Measurements from ENCODE around the gene CTNND2.
A peak's percentile ranks its signal among the peaks of the same experiment; 100 is the strongest.

The CTNND2 gene

DNA sequence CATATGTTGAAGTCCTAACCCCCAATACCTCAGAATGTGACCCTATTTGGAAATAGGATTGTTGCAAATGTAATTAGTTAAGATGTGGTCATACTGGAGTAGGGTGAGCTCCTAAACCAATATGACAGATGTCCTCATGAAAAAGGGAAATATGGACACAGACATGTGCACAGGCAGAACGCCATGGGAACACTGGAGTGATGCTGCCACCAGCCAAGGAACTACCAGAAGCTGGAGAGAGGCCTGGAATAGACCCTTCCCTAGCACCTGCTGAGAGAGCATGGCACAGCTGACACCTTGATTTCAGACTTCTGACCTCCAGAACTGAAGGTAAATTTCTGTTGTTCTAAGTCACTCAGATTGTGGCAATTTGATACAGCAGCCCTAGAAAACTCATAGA is 110.8 kb downstream of the CTNND2 start:
- TF ChIP-seq, protein P1, sequence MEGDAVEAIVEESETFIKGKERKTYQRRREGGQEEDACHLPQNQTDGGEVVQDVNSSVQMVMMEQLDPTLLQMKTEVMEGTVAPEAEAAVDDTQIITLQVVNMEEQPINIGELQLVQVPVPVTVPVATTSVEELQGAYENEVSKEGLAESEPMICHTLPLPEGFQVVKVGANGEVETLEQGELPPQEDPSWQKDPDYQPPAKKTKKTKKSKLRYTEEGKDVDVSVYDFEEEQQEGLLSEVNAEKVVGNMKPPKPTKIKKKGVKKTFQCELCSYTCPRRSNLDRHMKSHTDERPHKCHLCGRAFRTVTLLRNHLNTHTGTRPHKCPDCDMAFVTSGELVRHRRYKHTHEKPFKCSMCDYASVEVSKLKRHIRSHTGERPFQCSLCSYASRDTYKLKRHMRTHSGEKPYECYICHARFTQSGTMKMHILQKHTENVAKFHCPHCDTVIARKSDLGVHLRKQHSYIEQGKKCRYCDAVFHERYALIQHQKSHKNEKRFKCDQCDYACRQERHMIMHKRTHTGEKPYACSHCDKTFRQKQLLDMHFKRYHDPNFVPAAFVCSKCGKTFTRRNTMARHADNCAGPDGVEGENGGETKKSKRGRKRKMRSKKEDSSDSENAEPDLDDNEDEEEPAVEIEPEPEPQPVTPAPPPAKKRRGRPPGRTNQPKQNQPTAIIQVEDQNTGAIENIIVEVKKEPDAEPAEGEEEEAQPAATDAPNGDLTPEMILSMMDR (conservative IDR thresholded peaks at IDR 0.05; ENCODE audit: low read depth, low read length): no peak

DNA sequence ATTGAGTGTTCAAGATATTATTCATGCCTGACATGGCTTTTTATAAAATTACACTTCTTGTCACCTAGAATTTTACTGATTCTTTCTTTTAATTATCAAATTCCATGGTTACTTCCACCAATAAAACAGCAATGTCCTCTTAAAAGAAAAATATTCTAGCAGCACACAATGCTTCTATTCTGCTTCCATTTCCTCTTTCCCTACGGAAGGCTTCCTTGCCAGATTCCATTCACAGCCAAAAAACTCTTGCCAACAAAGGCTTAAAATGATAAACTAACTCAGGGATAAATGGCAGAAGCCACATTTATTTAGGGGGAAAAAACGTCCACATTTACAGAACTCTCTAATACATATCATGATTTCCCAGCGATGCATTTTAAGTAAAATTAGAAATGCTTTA is 111.6 kb downstream of the CTNND2 start:
- no peak overlapping the region for H3K4me3 ChIP-seq (ENCODE audit: low read length)
- TF ChIP-seq, protein P1 (conservative IDR thresholded peaks at IDR 0.05; ENCODE audit: low read depth, low read length): no peak
- no peak for DNase-seq (ENCODE audit: low read depth)

More for the DNA sequence above, 110.8 kb downstream of the CTNND2 start:
- no peak overlapping the region for H3K4me3 ChIP-seq (ENCODE audit: low read length)
- no peak for DNase-seq (ENCODE audit: low read depth)

DNA sequence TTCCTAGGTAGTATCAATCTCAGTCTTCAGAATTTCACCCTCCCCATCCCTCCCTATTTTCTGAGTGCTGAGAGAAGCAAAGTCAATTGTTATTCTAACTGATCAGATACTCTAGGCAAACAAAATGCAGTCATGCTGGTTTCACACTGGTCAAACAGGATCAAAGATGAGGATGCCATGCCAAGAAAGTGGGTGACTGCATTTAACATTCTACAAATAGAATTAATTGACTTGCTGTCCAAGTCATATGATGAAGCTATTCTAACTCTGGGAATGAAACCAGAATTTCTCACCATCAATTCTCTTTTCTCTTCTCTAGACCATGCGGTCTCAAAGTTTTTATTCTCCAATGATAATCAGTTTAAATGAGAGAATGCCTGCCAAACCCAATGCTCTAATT is 112.5 kb downstream of the CTNND2 start:
- TF ChIP-seq, protein P1 (conservative IDR thresholded peaks at IDR 0.05; ENCODE audit: low read depth, low read length): no peak
- DNase-seq (ENCODE audit: low read depth): peak; percentile 1
- no peak overlapping the region for H3K4me3 ChIP-seq (ENCODE audit: low read length)

DNA sequence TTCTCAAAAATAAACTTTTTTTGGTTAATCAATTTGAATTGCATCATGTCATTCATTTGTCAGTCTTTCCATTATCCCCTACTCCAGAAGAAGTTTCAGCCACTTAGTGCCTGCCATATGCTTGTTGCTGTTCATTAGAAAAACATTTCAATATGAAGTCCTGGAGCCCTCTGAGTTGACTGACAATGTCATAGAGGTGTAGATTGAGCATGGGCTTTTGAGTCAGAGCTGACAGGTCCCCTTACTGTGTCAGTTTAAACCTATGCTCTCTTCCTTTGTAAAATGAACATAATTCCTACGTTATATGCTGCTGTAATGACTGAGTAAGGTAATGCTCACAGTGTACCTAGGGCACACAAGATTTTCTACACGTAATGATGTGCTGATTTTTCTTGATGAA is 114.0 kb downstream of the CTNND2 start:
- no peak overlapping the region for H3K4me3 ChIP-seq (ENCODE audit: low read length)

DNA sequence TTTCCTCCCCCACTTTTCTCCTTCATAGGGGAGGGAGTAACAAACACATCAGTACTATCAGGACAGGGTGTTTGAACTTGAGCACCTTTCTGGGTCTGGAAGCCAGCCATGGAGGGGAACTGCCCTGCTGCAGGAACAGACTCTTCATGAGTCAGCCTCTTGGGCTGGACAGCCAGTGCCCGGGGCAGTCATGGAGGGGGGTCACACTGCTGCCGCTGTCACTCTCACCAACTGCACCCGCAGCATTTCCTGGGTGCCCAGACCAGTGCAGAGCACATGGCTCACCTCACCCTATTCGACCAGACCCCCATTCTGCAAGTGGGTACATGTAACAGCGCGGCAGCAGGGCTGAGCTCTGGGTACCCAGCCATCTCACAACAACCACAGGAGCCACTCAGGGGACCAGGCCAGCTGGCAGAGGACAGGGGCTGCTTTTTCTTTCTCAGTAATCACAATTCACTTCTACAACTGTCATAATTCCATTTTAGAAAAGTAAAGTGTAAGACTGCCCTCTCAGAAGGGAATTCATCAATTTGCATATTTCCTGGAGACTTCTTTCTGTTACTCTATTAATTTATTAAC is 118.4 kb downstream of the CTNND2 start:
- TF ChIP-seq, protein P1 (conservative IDR thresholded peaks at IDR 0.05; ENCODE audit: low read depth, low read length): no peak
- H3K4me3 ChIP-seq (ENCODE audit: low read length): no peak overlapping the region
- DNase-seq (ENCODE audit: low read depth): no peak

More for the DNA sequence above, 114.0 kb downstream of the CTNND2 start:
- no peak for DNase-seq (ENCODE audit: low read depth)
- TF ChIP-seq, protein P1 (conservative IDR thresholded peaks at IDR 0.05; ENCODE audit: low read depth, low read length): no peak

DNA sequence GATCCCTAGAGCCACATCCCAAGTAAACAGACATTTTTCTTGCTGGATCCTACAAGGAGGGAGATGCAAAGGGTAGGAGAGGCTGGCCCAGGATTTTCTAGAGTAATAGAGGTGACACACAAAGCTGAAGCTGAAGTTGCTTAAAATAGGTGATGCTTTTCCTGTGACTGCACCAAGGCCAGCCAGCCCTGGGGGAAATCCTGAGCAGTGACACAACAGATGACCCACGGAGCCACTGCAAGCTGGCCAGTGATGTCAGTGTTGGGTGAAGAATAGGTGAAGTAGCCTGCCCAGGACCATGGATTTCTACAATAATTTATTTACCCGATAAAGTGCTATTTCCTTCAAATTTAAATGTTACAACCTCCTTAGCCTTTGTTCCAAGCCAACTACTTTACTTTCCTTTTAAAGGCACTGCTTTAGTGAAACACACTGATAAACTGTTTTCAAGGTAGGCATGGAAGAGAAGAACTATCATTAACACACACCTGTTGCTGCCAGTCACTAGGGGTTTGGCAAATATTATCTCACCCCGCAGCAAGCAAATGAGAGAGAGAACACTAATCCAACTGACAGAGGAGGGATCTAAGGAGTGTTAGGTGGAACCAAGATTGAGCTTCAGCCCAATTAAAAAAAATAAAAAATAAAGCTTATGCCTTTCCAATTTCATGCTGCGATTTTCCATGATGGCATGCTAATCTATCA is 123.5 kb downstream of the CTNND2 start:
- no peak for DNase-seq (ENCODE audit: low read depth)
- TF ChIP-seq, protein P1 (conservative IDR thresholded peaks at IDR 0.05; ENCODE audit: low read depth, low read length): no peak
- no peak overlapping the region for H3K4me3 ChIP-seq (ENCODE audit: low read length)

DNA sequence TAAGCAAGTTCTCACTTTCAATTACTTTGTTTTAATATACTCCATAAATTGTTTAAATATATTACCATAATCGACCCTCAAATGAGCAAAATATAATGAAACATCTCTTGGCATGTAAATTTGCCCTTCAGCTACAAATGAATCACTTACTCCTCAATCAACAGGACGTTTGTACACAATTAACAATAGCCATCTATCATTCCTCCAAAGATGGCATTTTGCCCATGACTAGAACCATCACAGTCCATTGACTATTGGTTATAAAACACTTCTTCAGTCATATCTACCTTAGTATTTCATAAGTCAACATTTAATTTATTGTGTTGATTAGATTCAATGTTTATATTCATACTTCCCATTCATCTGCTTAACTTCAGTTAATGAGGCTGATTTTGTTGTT is 127.2 kb downstream of the CTNND2 start:
- no peak overlapping the region for H3K4me3 ChIP-seq (ENCODE audit: low read length)
- TF ChIP-seq, protein P1 (conservative IDR thresholded peaks at IDR 0.05; ENCODE audit: low read depth, low read length): no peak
- no peak for DNase-seq (ENCODE audit: low read depth)

Measured in retinal pigment epithelial cell (primary cell).